SH-SY5Y (cell line): ENCODE results near the gene PIGS.

Experiments
- GATA2 ChIP-seq: IDR thresholded peaks from 2 replicates; pipeline ENCODE4 v1.6.1; 2011; ENCODE audit warnings: mild to moderate bottlenecking, low read depth, low read length
- GATA3 ChIP-seq: IDR thresholded peaks from 2 replicates; pipeline ENCODE4 v1.6.1; 2011; ENCODE audit warnings: low read depth, mild to moderate bottlenecking, low read length, moderate library complexity

DNA sequence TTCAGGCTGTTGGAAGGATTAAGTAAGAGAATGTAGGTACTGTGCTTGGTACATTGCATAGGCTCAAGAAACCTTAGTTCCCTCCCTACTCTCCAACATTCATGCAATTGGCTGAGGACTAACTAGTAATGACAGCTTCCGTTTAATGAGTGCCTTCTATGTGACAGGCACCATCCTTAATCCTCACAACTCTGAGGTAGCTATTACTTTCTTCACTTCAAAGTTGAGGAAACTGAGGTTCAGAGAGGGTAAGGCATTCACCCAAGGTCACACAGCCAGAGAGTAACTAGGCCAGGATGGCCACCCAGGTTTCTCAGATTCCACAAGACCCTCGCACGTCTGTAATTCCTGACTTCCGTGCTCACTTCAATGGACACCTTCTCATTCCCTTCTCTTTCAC is 41.1 kb downstream of the PIGS start:
- TF ChIP-seq GATA3 = no peak
- no peak for TF ChIP-seq GATA2
